PFSK-1 (cell line): Measurements from ENCODE around the gene CCDC50.

Experiments
- FOXP2 ChIP-seq: optimal IDR thresholded peaks from 2 replicates; pipeline ENCODE3; 2011; ENCODE audit warnings: borderline replicate concordance, control low read depth, inconsistent platforms; ENCODE audit not compliant: insufficient read depth; ENCODE audit errors: extremely low read length, extremely low read depth
- POLR2AphosphoS5 ChIP-seq: IDR thresholded peaks from 2 replicates; pipeline ENCODE4 v1.6.1; 2012; ENCODE audit warnings: low read depth, mild to moderate bottlenecking, control low read depth, low read length, moderate library complexity
- SIN3A ChIP-seq: IDR thresholded peaks from 2 replicates; pipeline ENCODE4 v1.6.1; 2012; ENCODE audit warnings: mild to moderate bottlenecking, low read length, moderate library complexity, borderline replicate concordance; ENCODE audit not compliant: insufficient read depth
- TAF1 ChIP-seq: IDR thresholded peaks from 2 replicates; pipeline ENCODE4 v1.6.1; 2012; ENCODE audit warnings: low read length, control low read depth, borderline replicate concordance; ENCODE audit not compliant: insufficient read depth
- TF ChIP-seq, protein P1 (sequence below), 2 experiments: IDR thresholded peaks; 2 replicates each; pipeline versions ENCODE4 v1.6.1 to v1.8.0; 2011 to 2012; ENCODE audit warnings: low read depth in 2 of 2, low read length in 2 of 2, control low read depth in 1 of 2, inconsistent platforms in 1 of 2, mild to moderate bottlenecking in 1 of 2, moderate library complexity in 1 of 2; ENCODE audit not compliant: insufficient read depth in 1 of 2

CCDC50 gene

DNA sequence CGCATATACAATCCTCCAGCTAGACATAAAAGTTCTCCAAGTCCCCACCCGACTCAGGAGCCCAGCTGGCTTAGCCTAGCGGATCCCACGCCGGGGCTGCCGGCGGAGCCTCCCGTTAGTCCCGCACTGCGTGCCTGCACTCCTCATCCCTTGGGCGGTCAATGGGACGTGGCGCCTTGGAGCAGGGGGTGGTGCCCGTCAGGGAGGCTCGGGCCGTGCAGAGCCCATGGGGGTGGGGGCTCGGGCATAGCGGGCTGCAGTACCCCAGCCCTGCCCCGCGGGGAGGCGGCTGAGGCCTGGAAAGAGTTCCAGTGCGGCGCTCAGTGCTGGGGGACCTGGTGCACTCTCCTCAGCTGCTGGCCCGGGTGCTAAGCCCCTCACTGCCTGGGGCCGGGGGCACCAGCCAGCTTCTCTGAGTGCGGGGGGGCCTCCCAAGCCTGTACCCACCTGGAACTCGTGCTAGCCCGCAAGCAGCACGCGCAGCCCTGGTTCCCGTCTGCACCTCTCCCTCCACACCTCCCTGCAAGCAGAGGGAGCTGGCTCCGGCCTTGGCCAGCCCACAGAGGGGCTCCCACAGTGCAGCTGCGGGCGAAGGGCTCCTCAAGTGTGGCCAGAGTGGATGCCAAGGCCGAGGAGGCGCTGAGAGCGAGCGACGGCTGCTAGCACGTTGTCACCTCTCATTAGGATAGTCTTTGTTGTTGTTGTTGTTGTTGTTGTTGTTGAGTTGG lies 12.2 kb upstream of the CCDC50 start:
- TF ChIP-seq, protein P1, sequence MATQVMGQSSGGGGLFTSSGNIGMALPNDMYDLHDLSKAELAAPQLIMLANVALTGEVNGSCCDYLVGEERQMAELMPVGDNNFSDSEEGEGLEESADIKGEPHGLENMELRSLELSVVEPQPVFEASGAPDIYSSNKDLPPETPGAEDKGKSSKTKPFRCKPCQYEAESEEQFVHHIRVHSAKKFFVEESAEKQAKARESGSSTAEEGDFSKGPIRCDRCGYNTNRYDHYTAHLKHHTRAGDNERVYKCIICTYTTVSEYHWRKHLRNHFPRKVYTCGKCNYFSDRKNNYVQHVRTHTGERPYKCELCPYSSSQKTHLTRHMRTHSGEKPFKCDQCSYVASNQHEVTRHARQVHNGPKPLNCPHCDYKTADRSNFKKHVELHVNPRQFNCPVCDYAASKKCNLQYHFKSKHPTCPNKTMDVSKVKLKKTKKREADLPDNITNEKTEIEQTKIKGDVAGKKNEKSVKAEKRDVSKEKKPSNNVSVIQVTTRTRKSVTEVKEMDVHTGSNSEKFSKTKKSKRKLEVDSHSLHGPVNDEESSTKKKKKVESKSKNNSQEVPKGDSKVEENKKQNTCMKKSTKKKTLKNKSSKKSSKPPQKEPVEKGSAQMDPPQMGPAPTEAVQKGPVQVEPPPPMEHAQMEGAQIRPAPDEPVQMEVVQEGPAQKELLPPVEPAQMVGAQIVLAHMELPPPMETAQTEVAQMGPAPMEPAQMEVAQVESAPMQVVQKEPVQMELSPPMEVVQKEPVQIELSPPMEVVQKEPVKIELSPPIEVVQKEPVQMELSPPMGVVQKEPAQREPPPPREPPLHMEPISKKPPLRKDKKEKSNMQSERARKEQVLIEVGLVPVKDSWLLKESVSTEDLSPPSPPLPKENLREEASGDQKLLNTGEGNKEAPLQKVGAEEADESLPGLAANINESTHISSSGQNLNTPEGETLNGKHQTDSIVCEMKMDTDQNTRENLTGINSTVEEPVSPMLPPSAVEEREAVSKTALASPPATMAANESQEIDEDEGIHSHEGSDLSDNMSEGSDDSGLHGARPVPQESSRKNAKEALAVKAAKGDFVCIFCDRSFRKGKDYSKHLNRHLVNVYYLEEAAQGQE (IDR thresholded peaks at IDR 0.05; ENCODE audit: insufficient read depth in 1 of 2, low read depth in 2 of 2, low read length in 2 of 2) = no peak
- TF ChIP-seq FOXP2 (no peak), POLR2AphosphoS5 (no peak), SIN3A (no peak), TAF1 (no peak)

DNA sequence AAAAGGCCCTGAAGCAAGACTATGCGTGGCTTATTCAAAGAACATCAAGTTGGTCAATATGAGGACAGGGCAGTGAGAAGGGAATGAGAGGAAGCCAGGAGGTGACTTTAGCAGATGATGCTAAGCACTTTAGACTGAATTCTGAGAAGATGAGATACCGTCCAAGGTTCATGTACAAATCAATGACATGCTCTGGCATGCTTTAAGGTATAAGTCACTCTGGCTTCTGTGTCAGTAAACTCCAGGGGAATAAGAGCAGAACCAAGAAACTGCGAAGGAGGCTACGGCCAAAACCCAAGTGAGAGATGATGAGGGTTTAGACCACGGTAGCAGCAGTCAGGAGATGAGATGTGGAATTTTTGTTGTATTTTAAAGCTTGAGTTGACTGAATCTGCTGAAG lies 8.9 kb upstream of the CCDC50 start:
- TF ChIP-seq POLR2AphosphoS5 = no peak
- no peak for TF ChIP-seq TAF1

DNA sequence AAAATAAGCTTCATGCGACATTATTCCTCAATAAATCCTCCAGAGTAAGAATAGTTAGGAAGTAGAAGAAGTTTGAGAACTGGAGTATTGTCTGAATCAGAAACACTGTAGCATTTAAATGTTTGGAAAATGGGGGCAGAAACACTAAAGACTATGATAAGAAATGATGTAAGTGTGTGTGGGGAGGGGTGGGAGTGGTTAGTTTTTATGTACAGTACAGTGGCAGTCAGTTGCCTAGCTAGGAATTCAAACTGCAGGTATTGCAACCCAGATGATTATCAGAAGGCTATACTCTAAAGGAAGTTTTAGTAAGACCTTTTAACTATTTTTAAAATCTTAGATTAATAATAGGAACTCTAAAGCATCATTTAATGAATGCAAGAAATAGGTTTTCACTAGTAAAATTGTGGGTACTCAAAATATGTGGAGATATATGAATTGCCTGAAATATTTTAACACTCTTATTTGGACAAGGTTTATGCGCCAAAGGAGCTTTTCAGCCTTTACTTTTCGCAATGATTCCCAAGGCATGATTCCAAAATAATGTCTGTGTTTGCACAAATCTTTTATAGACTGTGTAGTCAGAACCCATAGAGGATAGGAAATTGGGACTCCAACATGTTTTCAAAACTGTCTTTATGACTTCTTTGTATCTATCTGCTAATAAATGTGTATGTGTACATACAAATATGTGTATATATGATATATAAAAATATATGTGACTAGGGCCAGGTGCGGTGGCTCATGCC lies 8.0 kb upstream of the CCDC50 start:
- TF ChIP-seq SIN3A (no peak), FOXP2 (no peak), POLR2AphosphoS5 (no peak), TAF1 (no peak)

DNA sequence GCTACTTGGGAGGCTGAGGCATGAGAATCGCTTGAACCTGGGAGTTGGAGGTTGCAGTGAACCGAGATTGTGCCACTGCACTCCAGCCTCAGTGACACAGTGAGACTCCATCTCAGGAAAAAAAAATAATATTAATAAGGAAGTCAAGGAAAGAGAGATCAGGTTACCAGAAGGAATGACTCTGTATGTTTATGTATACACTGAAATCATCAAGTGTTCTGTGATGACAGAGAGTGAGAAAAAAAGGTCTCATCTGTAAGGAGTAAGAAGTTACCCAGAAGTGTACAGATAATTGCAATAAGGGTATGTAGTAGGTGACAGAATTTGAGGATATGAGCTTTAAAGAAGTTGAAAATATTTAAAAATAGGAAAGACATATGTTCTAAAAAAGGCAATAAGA lies 4.3 kb upstream of the CCDC50 start:
- TF ChIP-seq SIN3A = no peak
- TF ChIP-seq, protein P1 (IDR thresholded peaks at IDR 0.05; ENCODE audit: insufficient read depth in 1 of 2, low read depth in 2 of 2, low read length in 2 of 2) = no peak
- TF ChIP-seq TAF1 = no peak
- TF ChIP-seq FOXP2 = no peak
- TF ChIP-seq POLR2AphosphoS5 = no peak

DNA sequence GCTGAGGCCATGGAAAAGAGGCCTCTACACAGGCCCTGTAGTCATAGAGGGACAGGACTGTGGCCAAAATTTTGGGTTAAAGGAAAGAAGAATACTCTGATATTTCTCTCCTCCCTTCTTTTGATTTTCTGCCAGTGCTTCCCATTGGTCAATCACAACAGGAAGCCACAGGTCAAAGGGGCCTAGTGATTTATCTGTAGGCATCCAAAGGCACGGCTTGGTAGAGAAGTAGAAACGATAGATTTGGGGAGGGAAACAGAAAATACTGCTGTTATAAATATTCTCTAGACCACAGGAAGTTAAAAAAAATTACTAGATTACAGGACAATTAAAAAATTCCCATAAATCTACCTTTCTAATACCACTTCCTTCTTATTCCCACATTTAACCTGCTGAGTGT lies 1.7 kb upstream of the CCDC50 start:
- no peak for TF ChIP-seq POLR2AphosphoS5
- TF ChIP-seq, protein P1 (IDR thresholded peaks at IDR 0.05; ENCODE audit: insufficient read depth in 1 of 2, low read depth in 2 of 2, low read length in 2 of 2) = no peak
- no peak for TF ChIP-seq FOXP2
- no peak for TF ChIP-seq SIN3A
- no peak for TF ChIP-seq TAF1

DNA sequence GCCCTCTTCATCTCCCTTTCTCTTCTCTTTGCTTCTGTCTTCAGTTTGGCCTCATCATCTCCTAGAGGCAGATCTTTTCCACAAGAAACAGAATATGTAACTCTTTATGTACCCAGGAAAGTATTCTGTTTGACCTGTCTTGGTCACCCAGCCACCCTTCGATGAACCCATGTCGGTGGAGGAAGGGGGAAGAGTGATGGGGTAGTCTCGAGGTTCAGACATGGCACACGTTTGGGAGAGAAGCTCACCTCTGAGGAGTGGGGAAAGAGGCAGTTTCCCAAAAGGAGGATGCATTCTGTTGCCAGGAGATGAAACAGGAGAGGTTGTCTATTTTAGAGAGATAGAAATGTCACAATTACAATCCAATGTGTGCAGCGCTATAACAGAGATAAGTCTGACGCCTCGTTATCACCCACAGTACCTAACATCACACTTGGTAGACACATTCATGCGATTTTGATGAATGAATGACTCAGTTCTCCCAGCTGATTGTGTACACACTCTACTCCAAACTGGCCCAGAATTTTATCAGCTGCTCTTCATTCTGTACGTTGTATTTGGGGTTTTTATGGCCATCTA lies 722 bp upstream of the CCDC50 start:
- TF ChIP-seq POLR2AphosphoS5 = no peak
- peak; percentile 91; the same call in 1 of the 2 replicates for TF ChIP-seq SIN3A
- TF ChIP-seq, protein P1 (IDR thresholded peaks at IDR 0.05; ENCODE audit: insufficient read depth in 1 of 2, low read depth in 2 of 2, low read length in 2 of 2) = no peak
